ENCODE data around the gene HCFC2. TPM values are rescaled to one million over a fixed set of nuclear protein-coding genes. Genes with fewer than 3 reads are reported as not detected.

Gene HCFC2
- total and polyA plus RNA-seq, 9 of the 15 experiments (the other 6 are each of a cell fraction or from before 2014, with no cell fraction given), result 1.2 to 6.5 (median 3.8) TPM

- no peak for TF ChIP-seq CHCHD3 (CRISPR knock-in tag; IDR thresholded peaks at IDR 0.05)
- TF ChIP-seq TFE3 (CRISPR knock-in tag; IDR thresholded peaks at IDR 0.05), result no peak
- TF ChIP-seq MEIS2 (IDR thresholded peaks at IDR 0.05; ENCODE audit: partially characterized antibody), result no peak
- no peak for TF ChIP-seq HDAC2 (IDR thresholded peaks at IDR 0.05)
- no peak for TF ChIP-seq SRSF7 (optimal IDR thresholded peaks at IDR 0.05; ENCODE audit: low read depth, low read length)
- TF ChIP-seq ZNF507 (tag; conservative IDR thresholded peaks at IDR 0.05), result no peak
- no peak for TF ChIP-seq HINFP (tag; conservative IDR thresholded peaks at IDR 0.05; ENCODE audit: low read depth)
- peak; percentile 97 for TF ChIP-seq NEUROD1 (IDR thresholded peaks at IDR 0.05; ENCODE audit: borderline replicate concordance, low read depth, low read length, partially characterized antibody)
- TF ChIP-seq SMAD3 (CRISPR knock-in tag; conservative IDR thresholded peaks at IDR 0.05), result no peak
- no peak for TF ChIP-seq ZNF707 (CRISPR knock-in tag; conservative IDR thresholded peaks at IDR 0.05)
- 0 out of 2 replicates have a peak, but pooled peaks have one; percentile 52 for TF ChIP-seq ZSCAN29 (IDR thresholded peaks at IDR 0.05)
- TF ChIP-seq ZNF717 (CRISPR knock-in tag; IDR thresholded peaks at IDR 0.05), result no peak
- TF ChIP-seq KHSRP (IDR thresholded peaks at IDR 0.05), result no peak
- TF ChIP-seq DIDO1 (tag; IDR thresholded peaks at IDR 0.05; ENCODE audit: low read depth), result no peak
- no peak for TF ChIP-seq HSF4 (CRISPR knock-in tag; IDR thresholded peaks at IDR 0.05; ENCODE audit: borderline replicate concordance)
- no peak for TF ChIP-seq MYNN (IDR thresholded peaks at IDR 0.05)
- TF ChIP-seq MYNN (CRISPR knock-in tag; IDR thresholded peaks at IDR 0.05), result no peak
- no peak for TF ChIP-seq THRAP3 (IDR thresholded peaks at IDR 0.05; ENCODE audit: borderline replicate concordance)
- TF ChIP-seq DPF2 (IDR thresholded peaks at IDR 0.05), result no peak
- TF ChIP-seq ZNF197 (CRISPR knock-in tag; IDR thresholded peaks at IDR 0.05; ENCODE audit: low read depth), result no peak
- no peak for TF ChIP-seq RAD21 (CRISPR knock-in tag; conservative IDR thresholded peaks at IDR 0.05 in 1 of 2, IDR thresholded peaks at IDR 0.05 in 1 of 2)
- no peak; a peak in 1 of 4 replicates for TF ChIP-seq NRF1 (conservative IDR thresholded peaks at IDR 0.05 in 1 of 2, IDR thresholded peaks at IDR 0.05 in 1 of 2)
- peak; percentile 89 for TF ChIP-seq RBFOX2 (IDR thresholded peaks at IDR 0.05; ENCODE audit: low read depth, low read length)
- TF ChIP-seq ZNF347 (CRISPR knock-in tag; IDR thresholded peaks at IDR 0.05; ENCODE audit: low read depth), result no peak
- TF ChIP-seq KAT7 (CRISPR knock-in tag; IDR thresholded peaks at IDR 0.05; ENCODE audit: borderline replicate concordance), result 0 out of 2 replicates have a peak, but pooled peaks have one; percentile 50
- no peak for TF ChIP-seq MTA2 (IDR thresholded peaks at IDR 0.05; ENCODE audit: low read depth)
- no peak for TF ChIP-seq IRF9 (tag; IDR thresholded peaks at IDR 0.05)
These were observed 73.8 kb downstream of the HCFC2 start, which contains the start of gene NFYB (continued) for GRCh38 chr12:104137902-104138796.
